ENCODE results near the gene RBFOX2.

RBFOX2 gene

GRCh38 chr22:35977136-35977535 lies 51.5 kb downstream of the RBFOX2 start:
- CTCF ChIA-PET, result no interaction called here
- TF ChIP-seq, protein P1, sequence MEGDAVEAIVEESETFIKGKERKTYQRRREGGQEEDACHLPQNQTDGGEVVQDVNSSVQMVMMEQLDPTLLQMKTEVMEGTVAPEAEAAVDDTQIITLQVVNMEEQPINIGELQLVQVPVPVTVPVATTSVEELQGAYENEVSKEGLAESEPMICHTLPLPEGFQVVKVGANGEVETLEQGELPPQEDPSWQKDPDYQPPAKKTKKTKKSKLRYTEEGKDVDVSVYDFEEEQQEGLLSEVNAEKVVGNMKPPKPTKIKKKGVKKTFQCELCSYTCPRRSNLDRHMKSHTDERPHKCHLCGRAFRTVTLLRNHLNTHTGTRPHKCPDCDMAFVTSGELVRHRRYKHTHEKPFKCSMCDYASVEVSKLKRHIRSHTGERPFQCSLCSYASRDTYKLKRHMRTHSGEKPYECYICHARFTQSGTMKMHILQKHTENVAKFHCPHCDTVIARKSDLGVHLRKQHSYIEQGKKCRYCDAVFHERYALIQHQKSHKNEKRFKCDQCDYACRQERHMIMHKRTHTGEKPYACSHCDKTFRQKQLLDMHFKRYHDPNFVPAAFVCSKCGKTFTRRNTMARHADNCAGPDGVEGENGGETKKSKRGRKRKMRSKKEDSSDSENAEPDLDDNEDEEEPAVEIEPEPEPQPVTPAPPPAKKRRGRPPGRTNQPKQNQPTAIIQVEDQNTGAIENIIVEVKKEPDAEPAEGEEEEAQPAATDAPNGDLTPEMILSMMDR (IDR thresholded peaks at IDR 0.05; ENCODE audit: control extremely low read depth, extremely low read depth, low read depth, missing control alignments), result no peak
- POLR2A ChIA-PET, result no interaction called here
- DNase-seq (ENCODE audit: extremely low spot score), result no peak

- ChIA-PET POLR2A (no interaction called here), CTCF (interaction anchor here (1.6 kb wide), 1 partner anchor 10 kb away, joined by 4 read pairs; no protein-coding TSS in a partner anchor)
- no peak for DNase-seq (ENCODE audit: extremely low spot score)
- TF ChIP-seq, protein P1 (IDR thresholded peaks at IDR 0.05; ENCODE audit: control extremely low read depth, extremely low read depth, low read depth, missing control alignments), result no peak
These were observed 55.2 kb downstream of the RBFOX2 start for GRCh38 chr22:35973388-35973787.

GRCh38 chr22:35972559-35972958 lies 56.1 kb downstream of the RBFOX2 start:
- CTCF ChIA-PET, result interaction anchor here (1.6 kb wide), 1 partner anchor 11 kb away, joined by 4 read pairs; no protein-coding TSS in a partner anchor
- TF ChIP-seq, protein P1 (IDR thresholded peaks at IDR 0.05; ENCODE audit: control extremely low read depth, extremely low read depth, low read depth, missing control alignments), result no peak
- POLR2A ChIA-PET, result no interaction called here
- no peak for DNase-seq (ENCODE audit: extremely low spot score)

GRCh38 chr22:35971456-35972119 lies 57.0 kb downstream of the RBFOX2 start:
- TF ChIP-seq, protein P1 (IDR thresholded peaks at IDR 0.05; ENCODE audit: control extremely low read depth, extremely low read depth, low read depth, missing control alignments), result no peak
- no peak for DNase-seq (ENCODE audit: extremely low spot score)
- POLR2A ChIA-PET, result no interaction called here
- CTCF ChIA-PET, result no interaction called here

DNA sequence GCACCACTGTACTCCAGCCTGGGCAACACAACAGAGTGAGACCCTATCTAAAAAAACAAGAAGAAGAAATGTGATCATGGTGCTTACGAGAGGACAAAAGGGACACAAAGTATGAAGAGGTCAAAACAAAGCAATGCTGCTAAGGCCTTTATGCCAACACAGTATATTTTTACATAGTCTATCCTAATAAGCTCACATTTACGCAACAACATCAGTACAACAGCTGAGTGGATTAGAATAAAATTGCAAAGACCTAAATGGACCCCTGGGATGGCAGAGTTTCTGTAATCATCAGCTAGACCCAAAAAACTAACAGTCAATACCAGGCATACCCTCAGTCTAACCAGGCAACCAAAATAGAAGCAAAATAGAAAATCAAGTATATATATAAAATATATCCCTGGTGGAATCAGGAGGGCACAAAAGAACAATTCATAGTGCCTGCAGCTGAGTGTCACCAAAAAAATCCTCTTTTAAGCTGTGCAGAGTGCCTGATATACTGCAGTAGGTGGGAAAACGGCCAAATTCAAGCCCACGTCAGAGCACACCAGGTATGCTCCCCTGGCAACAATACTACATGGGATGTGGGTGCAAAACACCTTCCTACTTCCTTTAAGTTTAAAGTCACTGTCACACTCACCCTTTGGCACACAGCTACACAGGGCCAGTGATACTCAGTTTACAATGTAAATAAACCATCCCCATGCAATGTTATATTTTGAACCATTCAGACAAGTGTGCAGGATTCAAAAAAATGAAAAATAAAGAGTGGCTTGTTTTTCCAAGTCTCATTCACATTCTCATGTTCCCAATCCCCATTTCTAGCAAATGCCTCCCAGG lies 57.8 kb downstream of the RBFOX2 start:
- POLR2A ChIA-PET, result no interaction called here
- CTCF ChIA-PET, result interaction anchor here (1.4 kb wide), 1 partner anchor 9 kb away, joined by 3 read pairs; no protein-coding TSS in a partner anchor
- no peak for DNase-seq (ENCODE audit: extremely low spot score)
- TF ChIP-seq, protein P1 (IDR thresholded peaks at IDR 0.05; ENCODE audit: control extremely low read depth, extremely low read depth, low read depth, missing control alignments), result no peak

GRCh38 chr22:35967046-35967397 lies 61.6 kb downstream of the RBFOX2 start:
- ChIA-PET CTCF (no interaction called here), POLR2A (no interaction called here)
- TF ChIP-seq, protein P1 (IDR thresholded peaks at IDR 0.05; ENCODE audit: control extremely low read depth, extremely low read depth, low read depth, missing control alignments), result no peak
- DNase-seq (ENCODE audit: extremely low spot score), result no peak
